Smooth muscle cell (in vitro differentiated cells): Measurements from ENCODE around the gene SRGAP1. TPM values are rescaled to one million over a fixed set of nuclear protein-coding genes. Genes with fewer than 3 reads are reported as not detected.

Experiments
- DNase-seq: peaks from one replicate; lab custom pipeline; 2025; ENCODE audit not compliant: unreplicated experiment; lab: John Stamatoyannopoulos, UW
- H2AFZ ChIP-seq: fragments of 200-600 bp; sonication (generic); 2 replicates; pipeline ENCODE4 v1.6.0; 2016; ENCODE audit warnings: antibody characterized with exemption, low read depth, mild to moderate bottlenecking
- H3F3A ChIP-seq: fragments of 200-600 bp; sonication (generic); 2 replicates; pipeline ENCODE4 v1.6.0; 2017; ENCODE audit warnings: antibody characterized with exemption, low read depth
- H3K27ac ChIP-seq: fragments of 200-600 bp; sonication (generic); 2 replicates; pipeline ENCODE4 v1.5.1; 2016; ENCODE audit warnings: low read depth, mild to moderate bottlenecking
- H3K27me3 ChIP-seq: fragments of 200-600 bp; sonication (generic); 2 replicates; pipeline ENCODE4 v1.6.1; 2016; ENCODE audit warnings: low read depth, mild to moderate bottlenecking
- H3K36me3 ChIP-seq: fragments of 200-600 bp; sonication (generic); 2 replicates; pipeline ENCODE4 v1.5.1; 2016; ENCODE audit warnings: low read depth
- H3K4me1 ChIP-seq: fragments of 200-600 bp; sonication (generic); 2 replicates; pipeline ENCODE4 v1.5.1; 2016; ENCODE audit warnings: low read depth
- H3K4me2 ChIP-seq: fragments of 200-600 bp; sonication (generic); 2 replicates; pipeline ENCODE4 v1.6.0; 2016; ENCODE audit warnings: mild to moderate bottlenecking
- H3K4me3 ChIP-seq: fragments of 200-600 bp; sonication (generic); 2 replicates; pipeline ENCODE4 v1.5.1; 2016; ENCODE audit warnings: mild to moderate bottlenecking
- H3K79me2 ChIP-seq: fragments of 200-600 bp; sonication (generic); 2 replicates; pipeline ENCODE4 v1.6.0; 2016; ENCODE audit warnings: low read depth, mild to moderate bottlenecking
- H3K9ac ChIP-seq: fragments of 200-600 bp; sonication (generic); 2 replicates; pipeline ENCODE4 v1.6.0; 2016; ENCODE audit warnings: low read depth
- H3K9me3 ChIP-seq: fragments of 200-600 bp; sonication (generic); replicated peaks from 2 replicates; pipeline ENCODE4 v1.5.1; 2016; ENCODE audit warnings: low read depth
- H4K20me1 ChIP-seq: fragments of 200-600 bp; sonication (generic); 2 replicates; pipeline ENCODE4 v1.6.0; 2016; ENCODE audit warnings: low read depth
- WGBS: methylation state at CpG from one replicate; pipeline ENCODE4 v1.1.7; 2016; ENCODE audit warnings: low lambda C conversion rate; 5-methylcytosine and 5-hydroxymethylcytosine counted together
- polyA plus RNA-seq: library from polyadenylated mRNA; unstranded; fragments of >200 nt; fragmentation: Nextera tagmentation; extraction: Ambion mirVana; gene quantifications from 2 replicates; pipeline ENCODE4 v1.2.1, GENCODE V29; 2016
- total RNA-seq: library from RNA; depleted of rRNA; stranded (reverse); fragments of >200 nt; gene quantifications from 2 replicates; pipeline ENCODE4 v1.2.3, GENCODE V29; 2014
- TF ChIP-seq, protein P1 (sequence below): fragments of 200-600 bp; sonication (generic); IDR thresholded peaks from 2 replicates; pipeline ENCODE4 v1.5.1; 2017; ENCODE audit warnings: borderline replicate concordance, mild to moderate bottlenecking, antibody characterized with exemption; ENCODE audit not compliant: insufficient read depth, poor library complexity, severe bottlenecking

SRGAP1 gene
- total and polyA plus RNA-seq, 2 experiments from 2014 or later, result 4.0 to 5.9 TPM

DNA sequence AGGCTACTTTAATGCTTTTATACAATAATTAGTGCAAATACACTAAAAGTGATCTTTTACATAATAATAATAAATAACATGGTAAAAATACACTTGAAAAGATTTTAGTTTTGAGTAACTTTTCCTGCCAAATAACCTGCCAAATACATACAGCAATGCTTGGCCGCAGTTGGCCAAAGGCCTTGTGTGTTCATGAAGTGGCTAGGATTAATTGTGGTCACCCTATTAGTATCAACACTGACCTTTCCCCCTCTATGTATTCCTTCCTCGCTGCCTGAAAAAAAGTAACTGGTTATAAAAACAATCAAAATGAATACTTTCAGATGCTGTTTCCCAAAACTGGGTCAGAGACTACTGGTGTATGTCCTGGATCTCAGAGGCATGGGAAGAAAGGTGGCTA lies 343.3 kb downstream of the SRGAP1 start:
- Histone ChIP-seq H3F3A (peaks cover 10% of the 10 kb centered on the region), H3K9me3 (no peaks in the 10 kb centered on the region), H2AFZ (no peak overlapping the region), H3K4me2 (peak overlapping the region; percentile 63), H3K79me2 (no peaks in the 10 kb centered on the region), H3K36me3 (no peaks in the 10 kb centered on the region), H3K9ac (no peak overlapping the region), H3K27ac (peak overlapping the region; percentile 78), H4K20me1 (no peaks in the 10 kb centered on the region), H3K4me1 (peaks cover 6% of the 10 kb centered on the region), H3K4me3 (no peak overlapping the region), H3K27me3 (no peaks in the 10 kb centered on the region)
- DNase-seq, result no peak
- TF ChIP-seq, protein P1, sequence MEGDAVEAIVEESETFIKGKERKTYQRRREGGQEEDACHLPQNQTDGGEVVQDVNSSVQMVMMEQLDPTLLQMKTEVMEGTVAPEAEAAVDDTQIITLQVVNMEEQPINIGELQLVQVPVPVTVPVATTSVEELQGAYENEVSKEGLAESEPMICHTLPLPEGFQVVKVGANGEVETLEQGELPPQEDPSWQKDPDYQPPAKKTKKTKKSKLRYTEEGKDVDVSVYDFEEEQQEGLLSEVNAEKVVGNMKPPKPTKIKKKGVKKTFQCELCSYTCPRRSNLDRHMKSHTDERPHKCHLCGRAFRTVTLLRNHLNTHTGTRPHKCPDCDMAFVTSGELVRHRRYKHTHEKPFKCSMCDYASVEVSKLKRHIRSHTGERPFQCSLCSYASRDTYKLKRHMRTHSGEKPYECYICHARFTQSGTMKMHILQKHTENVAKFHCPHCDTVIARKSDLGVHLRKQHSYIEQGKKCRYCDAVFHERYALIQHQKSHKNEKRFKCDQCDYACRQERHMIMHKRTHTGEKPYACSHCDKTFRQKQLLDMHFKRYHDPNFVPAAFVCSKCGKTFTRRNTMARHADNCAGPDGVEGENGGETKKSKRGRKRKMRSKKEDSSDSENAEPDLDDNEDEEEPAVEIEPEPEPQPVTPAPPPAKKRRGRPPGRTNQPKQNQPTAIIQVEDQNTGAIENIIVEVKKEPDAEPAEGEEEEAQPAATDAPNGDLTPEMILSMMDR, result no peak
- WGBS, result 78% methylated on average over 2 of the region's 2 CpGs

DNA sequence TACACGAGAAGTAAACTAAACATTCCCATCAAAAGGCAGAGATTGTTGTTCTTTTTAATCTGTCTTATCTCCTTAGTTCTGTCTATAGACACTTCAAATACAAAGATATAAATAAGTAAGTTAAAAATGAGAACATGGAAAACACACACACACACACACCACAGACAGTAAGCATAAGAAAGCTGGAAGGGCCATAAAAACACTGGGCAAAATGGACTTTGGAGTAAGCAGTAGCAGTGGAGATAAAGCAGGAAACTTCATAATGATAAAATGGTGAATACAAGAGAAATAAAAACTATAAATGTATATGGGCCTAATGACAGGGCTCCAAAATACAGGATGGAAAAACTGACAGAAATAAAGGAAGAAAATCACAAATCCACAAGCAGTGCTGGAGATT lies 345.0 kb downstream of the SRGAP1 start:
- peaks cover 8% of the 10 kb centered on the region for H3F3A ChIP-seq
- H3K79me2 ChIP-seq, result no peaks in the 10 kb centered on the region
- peaks cover 6% of the 10 kb centered on the region for H3K4me1 ChIP-seq
- no peak for DNase-seq
- TF ChIP-seq, protein P1, result no peak
- WGBS, result 39% methylated on average over 1 of the region's 1 CpG
- H3K27me3 ChIP-seq, result no peaks in the 10 kb centered on the region
- H4K20me1 ChIP-seq, result no peaks in the 10 kb centered on the region
- no peaks in the 10 kb centered on the region for H3K9me3 ChIP-seq
- H2AFZ ChIP-seq, result no peak overlapping the region
- no peaks in the 10 kb centered on the region for H3K36me3 ChIP-seq
- no peak overlapping the region for H3K27ac ChIP-seq
- H3K4me2 ChIP-seq, result no peak overlapping the region
- no peak overlapping the region for H3K9ac ChIP-seq
- H3K4me3 ChIP-seq, result no peak overlapping the region

- Histone ChIP-seq H3K4me3 (no peak overlapping the region), H3F3A (peaks cover 8% of the 10 kb centered on the region), H3K9me3 (no peaks in the 10 kb centered on the region), H3K4me1 (peaks cover 6% of the 10 kb centered on the region), H3K79me2 (no peaks in the 10 kb centered on the region), H3K9ac (no peak overlapping the region), H3K27ac (no peak overlapping the region), H3K4me2 (no peak overlapping the region), H3K36me3 (no peaks in the 10 kb centered on the region), H3K27me3 (no peaks in the 10 kb centered on the region), H2AFZ (no peak overlapping the region), H4K20me1 (no peaks in the 10 kb centered on the region)
- TF ChIP-seq, protein P1, result no peak
- no peak for DNase-seq
Observed at GRCh38 chr12:64190140-64190539, 345.6 kb downstream of the SRGAP1 start.

- Histone ChIP-seq H2AFZ (no peak overlapping the region), H3K4me2 (peak overlapping the region; percentile 63), H3K4me1 (peaks cover 2% of the 10 kb centered on the region), H3K4me3 (no peak overlapping the region), H3K9me3 (no peaks in the 10 kb centered on the region), H3F3A (peaks cover 7% of the 10 kb centered on the region), H3K79me2 (no peaks in the 10 kb centered on the region), H3K27ac (no peak overlapping the region), H3K9ac (no peak overlapping the region), H3K27me3 (no peaks in the 10 kb centered on the region), H4K20me1 (no peaks in the 10 kb centered on the region), H3K36me3 (no peaks in the 10 kb centered on the region)
- no peak for DNase-seq
- 79% methylated on average over 7 of the region's 7 CpGs for WGBS
- TF ChIP-seq, protein P1, result no peak
Observed at GRCh38 chr12:64192644-64193444, 348.3 kb downstream of the SRGAP1 start.
